ENCODE results near the gene MSANTD1.
"Not testable (repeated sequence)": the region's sequence is repeated elsewhere in the genome, so short reads cannot be mapped to it uniquely, and the experiment has no call there.

The MSANTD1 gene

GRCh38 chr4:3291969-3292570 lies 43.1 kb downstream of the MSANTD1 start:
- DNase-seq = no peak

GRCh38 chr4:3292571-3293400 lies 43.8 kb downstream of the MSANTD1 start, which contains the start of gene RGS12:
Gene RGS12 (plus strand): TSS chr4:3293021. CDS start chr4:3316171, 23,150 bp downstream.
- peak; percentile 69 to 86 for DNase-seq

GRCh38 chr4:3293401-3294391 lies 44.7 kb downstream of the MSANTD1 start:
- no peak for DNase-seq

GRCh38 chr4:3294401-3295241 lies 45.7 kb downstream of the MSANTD1 start:
- DNase-seq = no peak

GRCh38 chr4:3295837-3296624 lies 47.1 kb downstream of the MSANTD1 start:
- no peak for DNase-seq

GRCh38 chr4:3296651-3297050 lies 47.7 kb downstream of the MSANTD1 start:
- no peak for DNase-seq

GRCh38 chr4:3297066-3297859 lies 48.3 kb downstream of the MSANTD1 start:
- no peak for DNase-seq

- DNase-seq = no peak
Observed at GRCh38 chr4:3299122-3299975, 50.4 kb downstream of the MSANTD1 start.

GRCh38 chr4:3299976-3300671 lies 51.2 kb downstream of the MSANTD1 start:
- no peak for DNase-seq

- not testable (repeated sequence) for DNase-seq
Observed at GRCh38 chr4:3300882-3301281, 51.9 kb downstream of the MSANTD1 start.

- DNase-seq = no peak
Observed at GRCh38 chr4:3301450-3302172, 52.7 kb downstream of the MSANTD1 start.

GRCh38 chr4:3302173-3302785 lies 53.3 kb downstream of the MSANTD1 start:
- peak in 1 of 2 donors; percentile 43 for DNase-seq

GRCh38 chr4:3302786-3303564 lies 54.0 kb downstream of the MSANTD1 start:
- DNase-seq = no peak

GRCh38 chr4:3303565-3303824 lies 54.5 kb downstream of the MSANTD1 start:
- no peak for DNase-seq

GRCh38 chr4:3303923-3304710 lies 55.2 kb downstream of the MSANTD1 start:
- no peak for DNase-seq

Measured in bone marrow (tissue), 2 donors.